GM10266 (cell line): ENCODE results near the gene ARHGAP22.

Experiments
- DNase-seq: peaks from one replicate; pipeline ENCODE4 v3.0.0; 2012; ENCODE audit errors: extremely low spot score
- TF ChIP-seq, protein P1 (sequence below): IDR thresholded peaks from 2 replicates; pipeline ENCODE4 v1.5.1; 2012; ENCODE audit warnings: mild to moderate bottlenecking, low read depth; ENCODE audit not compliant: control insufficient read depth, insufficient read depth; ENCODE audit errors: missing control alignments

Gene ARHGAP22

DNA sequence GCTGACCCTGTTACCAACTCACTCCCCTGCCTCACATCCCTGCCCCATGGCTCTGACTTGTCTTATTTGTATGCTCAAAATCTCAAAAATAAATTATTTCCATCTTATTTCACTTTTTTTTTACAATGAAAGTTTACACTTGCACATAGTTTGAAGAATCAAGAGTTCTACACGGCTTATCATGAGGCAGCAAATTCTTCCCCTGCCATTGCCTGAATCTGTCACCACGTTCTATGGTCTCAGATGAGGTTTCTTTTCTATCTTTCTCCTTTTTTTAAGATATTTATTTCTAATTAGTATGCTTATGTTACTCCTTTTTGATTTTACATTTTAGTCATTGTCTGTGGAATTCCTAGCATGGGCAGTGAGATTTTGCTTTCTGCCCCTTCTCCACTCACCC lies 28.4 kb downstream of the ARHGAP22 start:
- TF ChIP-seq, protein P1, sequence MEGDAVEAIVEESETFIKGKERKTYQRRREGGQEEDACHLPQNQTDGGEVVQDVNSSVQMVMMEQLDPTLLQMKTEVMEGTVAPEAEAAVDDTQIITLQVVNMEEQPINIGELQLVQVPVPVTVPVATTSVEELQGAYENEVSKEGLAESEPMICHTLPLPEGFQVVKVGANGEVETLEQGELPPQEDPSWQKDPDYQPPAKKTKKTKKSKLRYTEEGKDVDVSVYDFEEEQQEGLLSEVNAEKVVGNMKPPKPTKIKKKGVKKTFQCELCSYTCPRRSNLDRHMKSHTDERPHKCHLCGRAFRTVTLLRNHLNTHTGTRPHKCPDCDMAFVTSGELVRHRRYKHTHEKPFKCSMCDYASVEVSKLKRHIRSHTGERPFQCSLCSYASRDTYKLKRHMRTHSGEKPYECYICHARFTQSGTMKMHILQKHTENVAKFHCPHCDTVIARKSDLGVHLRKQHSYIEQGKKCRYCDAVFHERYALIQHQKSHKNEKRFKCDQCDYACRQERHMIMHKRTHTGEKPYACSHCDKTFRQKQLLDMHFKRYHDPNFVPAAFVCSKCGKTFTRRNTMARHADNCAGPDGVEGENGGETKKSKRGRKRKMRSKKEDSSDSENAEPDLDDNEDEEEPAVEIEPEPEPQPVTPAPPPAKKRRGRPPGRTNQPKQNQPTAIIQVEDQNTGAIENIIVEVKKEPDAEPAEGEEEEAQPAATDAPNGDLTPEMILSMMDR = no peak
- no peak for DNase-seq

DNA sequence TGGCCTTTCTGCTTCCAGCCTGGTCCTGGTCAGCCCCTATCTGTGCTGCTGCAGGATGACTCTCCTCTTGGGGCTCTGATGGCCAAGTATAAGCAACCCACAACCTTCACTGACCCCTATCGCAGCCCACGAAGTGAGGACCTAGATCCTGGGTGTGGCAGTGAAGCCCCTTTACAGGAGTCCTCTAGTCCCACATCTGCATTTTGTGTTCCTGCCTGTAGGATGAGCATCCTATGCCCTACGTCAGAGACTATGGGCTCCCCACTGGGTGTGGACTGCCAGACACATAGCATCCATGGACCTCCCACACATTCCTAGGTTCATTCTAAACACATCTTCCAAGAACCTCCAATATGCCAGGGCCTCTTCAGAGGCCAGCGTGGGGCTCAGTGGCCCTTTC lies 29.0 kb downstream of the ARHGAP22 start:
- no peak for DNase-seq
- TF ChIP-seq, protein P1 = no peak

DNA sequence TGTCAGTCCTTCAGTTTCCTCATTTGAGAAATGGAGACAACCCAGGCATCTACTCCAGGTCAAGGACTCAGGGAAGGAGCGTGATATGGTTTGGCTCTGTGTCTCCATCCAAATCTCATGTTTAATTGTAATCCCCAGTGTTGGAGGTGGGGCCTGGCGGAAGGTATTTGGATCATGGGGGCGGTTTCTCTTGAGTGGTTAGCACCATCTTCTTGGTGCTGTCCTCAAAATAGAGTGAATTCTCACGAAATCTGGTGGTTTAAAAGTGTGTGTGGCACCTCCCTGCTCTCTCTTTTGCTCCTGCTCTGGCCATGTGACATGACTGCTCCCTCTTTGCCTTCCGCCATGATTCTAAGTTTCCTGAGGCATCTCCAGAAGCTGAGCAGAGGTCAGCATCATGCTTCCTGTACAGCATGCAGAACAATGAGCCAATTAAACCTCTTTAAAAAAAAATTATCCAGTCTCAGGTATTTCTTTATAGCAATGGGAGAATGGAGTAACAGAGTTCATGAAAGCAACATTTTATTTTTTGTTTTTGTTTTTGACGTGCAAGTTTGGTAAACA lies 30.0 kb downstream of the ARHGAP22 start:
- DNase-seq = no peak
- TF ChIP-seq, protein P1 = no peak

- TF ChIP-seq, protein P1 = no peak
These were observed 30.5 kb downstream of the ARHGAP22 start for GRCh38 chr10:48574322-48574796.

GRCh38 chr10:48573045-48573444 lies 31.8 kb downstream of the ARHGAP22 start:
- DNase-seq = no peak
- TF ChIP-seq, protein P1 = no peak

More at GRCh38 chr10:48574322-48574796, 30.5 kb downstream of the ARHGAP22 start:
- DNase-seq = no peak

DNA sequence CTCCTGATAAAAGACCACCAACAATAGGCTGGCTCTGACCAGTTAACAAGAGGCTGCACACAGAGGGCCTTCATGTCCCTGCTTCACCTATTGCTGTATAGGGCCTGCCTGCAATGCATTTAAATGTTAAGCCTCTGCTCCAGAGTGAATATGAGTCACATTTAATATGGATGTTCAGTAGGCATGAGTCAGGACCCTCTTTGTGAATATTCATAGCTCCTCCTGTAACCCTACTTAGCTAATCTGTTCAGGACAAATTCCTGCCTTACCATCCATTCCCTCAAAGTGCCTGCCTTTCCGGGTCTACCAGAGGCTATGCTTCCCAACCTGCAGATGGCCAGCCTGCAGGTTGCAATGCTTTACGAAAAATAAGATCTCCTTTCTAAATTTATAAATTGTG lies 32.5 kb downstream of the ARHGAP22 start:
- DNase-seq = no peak
- TF ChIP-seq, protein P1 = no peak

- TF ChIP-seq, protein P1 = no peak
- DNase-seq = no peak
These were observed 36.3 kb downstream of the ARHGAP22 start for GRCh38 chr10:48568546-48568945.
